ENCODE results near the gene LMF1. TPM values are rescaled to one million over a fixed set of nuclear protein-coding genes. Genes with fewer than 3 reads are reported as not detected.

Gene LMF1
- total and polyA plus RNA-seq, 2 of the 13 experiments (the other 11 are each of a cell fraction or from before 2014, with no cell fraction given) = 6.8 to 8.5 TPM

DNA sequence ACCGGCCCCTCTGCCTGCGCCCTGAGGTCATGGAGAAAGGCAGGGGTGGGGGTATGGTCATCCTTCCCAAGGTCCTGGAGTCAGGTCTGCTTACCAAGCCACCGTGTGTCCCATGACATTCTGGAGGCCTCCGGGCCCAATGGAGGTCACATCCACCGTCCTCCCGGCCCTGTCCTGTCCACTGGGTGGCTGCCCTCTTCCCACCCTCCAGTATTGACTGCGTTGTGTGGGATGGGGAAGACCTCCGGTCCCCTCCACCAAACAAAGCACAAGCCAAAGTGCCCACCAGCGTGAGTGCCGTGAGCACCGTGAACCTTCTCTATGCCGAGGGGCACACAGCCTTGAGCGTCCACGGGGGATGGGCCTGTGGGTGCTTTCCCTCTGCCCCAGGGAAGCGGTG is 37.2 kb downstream of the LMF1 start:
- no peaks in the 10 kb centered on the region for H3K36me3 ChIP-seq (replicated peaks in 1 of 2; ENCODE audit: control insufficient read depth in 1 of 2, insufficient read depth in 2 of 2, low read length in 2 of 2)
- ATAC-seq = no peak
- no peak overlapping the region for H2AFZ ChIP-seq (ENCODE audit: low read length)
- H3K27ac ChIP-seq (ENCODE audit: extremely low read length, insufficient read depth, low read length) = no peak overlapping the region
- ChIA-PET CTCF (ENCODE audit: low intra/inter-chr PET ratio, low total read pairs) (no interaction called here), POLR2A (no interaction called here)
- H3K4me2 ChIP-seq (ENCODE audit: low read depth, low read length) = no peak overlapping the region
- FAIRE-seq = no peak
- H3K27me3 ChIP-seq (ENCODE audit: control insufficient read depth in 1 of 2, insufficient read depth in 2 of 2, low read length in 2 of 2) = no peaks in the 10 kb centered on the region
- in situ Hi-C loops (cut with HindIII; ENCODE audit: extremely low pct_ligation_motif_present, low pct_unique_long_range_greater_than_20kb) = no loop called here
- no peak overlapping the region for H3K9ac ChIP-seq (ENCODE audit: insufficient read depth, low read depth, low read length)
- no TSS peak for BruUV-seq (replicated peaks)
- H3K9me3 ChIP-seq (ENCODE audit: low read length) = no peaks in the 10 kb centered on the region
- DNase-seq (ENCODE audit: low spot score) = no peak
- no peak for TF ChIP-seq BORCS8-MEF2B (CRISPR knock-in tag; IDR thresholded peaks at IDR 0.05)
- no peak for TF ChIP-seq ZNF570 (CRISPR knock-in tag; IDR thresholded peaks at IDR 0.05; ENCODE audit: borderline replicate concordance)
- TF ChIP-seq ZBTB42 (CRISPR knock-in tag; IDR thresholded peaks at IDR 0.05) = no peak
- TF ChIP-seq, protein P1, sequence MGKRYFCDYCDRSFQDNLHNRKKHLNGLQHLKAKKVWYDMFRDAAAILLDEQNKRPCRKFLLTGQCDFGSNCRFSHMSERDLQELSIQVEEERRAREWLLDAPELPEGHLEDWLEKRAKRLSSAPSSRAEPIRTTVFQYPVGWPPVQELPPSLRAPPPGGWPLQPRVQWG (CRISPR knock-in tag; IDR thresholded peaks at IDR 0.05; ENCODE audit: borderline replicate concordance, low read depth) = no peak
- no peak for TF ChIP-seq TEAD2 (CRISPR knock-in tag; IDR thresholded peaks at IDR 0.05)
- no peak for TF ChIP-seq BCL6 (CRISPR knock-in tag; IDR thresholded peaks at IDR 0.05)
- TF ChIP-seq, protein P2, sequence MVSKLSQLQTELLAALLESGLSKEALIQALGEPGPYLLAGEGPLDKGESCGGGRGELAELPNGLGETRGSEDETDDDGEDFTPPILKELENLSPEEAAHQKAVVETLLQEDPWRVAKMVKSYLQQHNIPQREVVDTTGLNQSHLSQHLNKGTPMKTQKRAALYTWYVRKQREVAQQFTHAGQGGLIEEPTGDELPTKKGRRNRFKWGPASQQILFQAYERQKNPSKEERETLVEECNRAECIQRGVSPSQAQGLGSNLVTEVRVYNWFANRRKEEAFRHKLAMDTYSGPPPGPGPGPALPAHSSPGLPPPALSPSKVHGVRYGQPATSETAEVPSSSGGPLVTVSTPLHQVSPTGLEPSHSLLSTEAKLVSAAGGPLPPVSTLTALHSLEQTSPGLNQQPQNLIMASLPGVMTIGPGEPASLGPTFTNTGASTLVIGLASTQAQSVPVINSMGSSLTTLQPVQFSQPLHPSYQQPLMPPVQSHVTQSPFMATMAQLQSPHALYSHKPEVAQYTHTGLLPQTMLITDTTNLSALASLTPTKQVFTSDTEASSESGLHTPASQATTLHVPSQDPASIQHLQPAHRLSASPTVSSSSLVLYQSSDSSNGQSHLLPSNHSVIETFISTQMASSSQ (IDR thresholded peaks at IDR 0.05; ENCODE audit: low read depth) = no peak
- TF ChIP-seq, protein P2 (CRISPR knock-in tag; IDR thresholded peaks at IDR 0.05; ENCODE audit: borderline replicate concordance) = no peak
- TF ChIP-seq SALL1 (CRISPR knock-in tag; IDR thresholded peaks at IDR 0.05) = no peak
- TF ChIP-seq ZNF225 (CRISPR knock-in tag; IDR thresholded peaks at IDR 0.05) = no peak
- no peak for TF ChIP-seq ZC3H13 (CRISPR knock-in tag; IDR thresholded peaks at IDR 0.05)
- TF ChIP-seq, protein P3, sequence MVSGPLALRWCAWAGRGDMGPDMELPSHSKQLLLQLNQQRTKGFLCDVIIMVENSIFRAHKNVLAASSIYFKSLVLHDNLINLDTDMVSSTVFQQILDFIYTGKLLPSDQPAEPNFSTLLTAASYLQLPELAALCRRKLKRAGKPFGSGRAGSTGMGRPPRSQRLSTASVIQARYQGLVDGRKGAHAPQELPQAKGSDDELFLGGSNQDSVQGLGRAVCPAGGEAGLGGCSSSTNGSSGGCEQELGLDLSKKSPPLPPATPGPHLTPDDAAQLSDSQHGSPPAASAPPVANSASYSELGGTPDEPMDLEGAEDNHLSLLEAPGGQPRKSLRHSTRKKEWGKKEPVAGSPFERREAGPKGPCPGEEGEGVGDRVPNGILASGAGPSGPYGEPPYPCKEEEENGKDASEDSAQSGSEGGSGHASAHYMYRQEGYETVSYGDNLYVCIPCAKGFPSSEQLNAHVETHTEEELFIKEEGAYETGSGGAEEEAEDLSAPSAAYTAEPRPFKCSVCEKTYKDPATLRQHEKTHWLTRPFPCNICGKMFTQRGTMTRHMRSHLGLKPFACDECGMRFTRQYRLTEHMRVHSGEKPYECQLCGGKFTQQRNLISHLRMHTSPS (CRISPR knock-in tag; IDR thresholded peaks at IDR 0.05; ENCODE audit: low read depth) = no peak
- no peak for TF ChIP-seq ZNF337 (CRISPR knock-in tag; IDR thresholded peaks at IDR 0.05; ENCODE audit: borderline replicate concordance, low read depth)
- no peak for TF ChIP-seq NFRKB (IDR thresholded peaks at IDR 0.05)
- no peak for TF ChIP-seq NFIC (IDR thresholded peaks at IDR 0.05; ENCODE audit: low read length)
- TF ChIP-seq ZZZ3 (CRISPR knock-in tag; IDR thresholded peaks at IDR 0.05; ENCODE audit: borderline replicate concordance) = no peak
- no peak overlapping the region for H3K4me3 ChIP-seq (replicated peaks in 1 of 3; ENCODE audit: insufficient read depth in 1 of 3, low read depth in 2 of 3, low read length in 3 of 3)
- no peaks in the 10 kb centered on the region for H3K79me2 ChIP-seq (ENCODE audit: insufficient read depth, low read length)
- H3K4me1 ChIP-seq (ENCODE audit: insufficient read depth, low read length) = no peaks in the 10 kb centered on the region
- no peaks in the 10 kb centered on the region for H4K20me1 ChIP-seq (ENCODE audit: insufficient read depth, low read length)
- intact Hi-C loops (cut with micrococcal nuclease; ENCODE audit: unreplicated experiment) = no loop called here
- 85% methylated on average over 5 of the region's 15 CpGs for WGBS (ENCODE audit: low lambda C conversion rate)

All from HepG2 (cell line).